Measurements from ENCODE around the gene CD22.
A peak's percentile ranks its signal among the peaks of the same experiment; 100 is the strongest.
"Not testable (repeated sequence)": the region's sequence is repeated elsewhere in the genome, so short reads cannot be mapped to it uniquely, and the experiment has no call there.

The CD22 gene

GRCh38 chr19:35345671-35346111, 16.7 kb downstream of the CD22 start:
- DNase-seq, result no peak

- DNase-seq, result peak; percentile 77
These were observed 17.4 kb downstream of the CD22 start for GRCh38 chr19:35346193-35347052.

- DNase-seq, result peak; percentile 71
These were observed 18.4 kb downstream of the CD22 start, which contains the start of gene FFAR1 for GRCh38 chr19:35347171-35347929. FFAR1 (plus strand) TSS chr19:35347902; CDS start chr19:35351552, 3,650 bp downstream.

- DNase-seq, result no peak
These were observed 18.9 kb downstream of the CD22 start for GRCh38 chr19:35347930-35348298.

- no peak for DNase-seq
These were observed 20.1 kb downstream of the CD22 start for GRCh38 chr19:35348911-35349611.

- no peak for DNase-seq
These were observed 20.9 kb downstream of the CD22 start for GRCh38 chr19:35349614-35350521.

- no peak for DNase-seq
These were observed 21.6 kb downstream of the CD22 start for GRCh38 chr19:35350591-35350990.

- no peak for DNase-seq
These were observed 22.6 kb downstream of the CD22 start for GRCh38 chr19:35351411-35352176.

- no peak for DNase-seq
These were observed 23.1 kb downstream of the CD22 start for GRCh38 chr19:35352177-35352447.

GRCh38 chr19:35352448-35353304, 23.7 kb downstream of the CD22 start:
- DNase-seq, result peak; percentile 74

GRCh38 chr19:35353635-35354034, 24.6 kb downstream of the CD22 start:
- DNase-seq, result no peak

- DNase-seq, result no peak
These were observed 25.9 kb downstream of the CD22 start for GRCh38 chr19:35354898-35355297.

GRCh38 chr19:35355791-35356460, 26.9 kb downstream of the CD22 start:
- DNase-seq, result no peak

GRCh38 chr19:35357867-35358573, 29.0 kb downstream of the CD22 start, which contains the start of gene FFAR3:
FFAR3 (plus strand) TSS chr19:35358460; CDS start chr19:35358891, 431 bp downstream.
- peak; percentile 28 for DNase-seq

GRCh38 chr19:35358834-35359233, 29.8 kb downstream of the CD22 start:
- not testable (repeated sequence) for DNase-seq

- not testable (repeated sequence) for DNase-seq
These were observed 30.4 kb downstream of the CD22 start for GRCh38 chr19:35359395-35359794.

GRCh38 chr19:35360081-35360480, 31.1 kb downstream of the CD22 start:
- DNase-seq, result not testable (repeated sequence)

- DNase-seq, result no peak
These were observed 32.0 kb downstream of the CD22 start for GRCh38 chr19:35360880-35361420.
